Hepatocyte (in vitro differentiated cells): ENCODE data around the gene SH3PXD2B.

Experiments used
- EZH2 ChIP-seq: fragments of 200-600 bp; sonication (generic); IDR thresholded peaks from 2 replicates; pipeline ENCODE4 v1.6.1; 2016; ENCODE audit warnings: antibody characterized with exemption, mild to moderate bottlenecking, borderline replicate concordance
- TF ChIP-seq, protein P1 (sequence below): fragments of 200-600 bp; sonication (generic); IDR thresholded peaks from 2 replicates; pipeline ENCODE4 v1.5.1; 2016; ENCODE audit warnings: antibody characterized with exemption, mild to moderate bottlenecking; ENCODE audit not compliant: poor library complexity

DNA sequence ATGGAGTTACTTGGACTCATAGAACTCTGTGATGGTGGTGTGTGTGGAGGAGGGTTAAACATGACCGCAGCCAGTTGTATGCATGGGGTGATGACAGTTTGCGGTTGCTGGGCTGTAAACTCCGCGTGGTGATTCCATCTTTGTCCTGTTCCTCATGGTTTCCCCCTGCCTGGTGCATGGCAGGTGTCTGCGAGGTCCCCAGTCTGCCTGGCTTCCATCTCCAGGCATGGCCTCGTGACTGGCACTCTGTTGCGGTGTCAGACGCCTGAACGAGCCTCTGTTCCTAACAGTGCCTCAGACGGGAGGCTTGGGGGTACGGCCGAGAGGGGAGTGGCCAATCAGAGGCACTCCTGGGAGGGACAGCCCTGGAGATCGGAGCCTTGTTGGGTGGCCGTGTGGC is 33.9 kb upstream of the SH3PXD2B start:
- TF ChIP-seq, protein P1, sequence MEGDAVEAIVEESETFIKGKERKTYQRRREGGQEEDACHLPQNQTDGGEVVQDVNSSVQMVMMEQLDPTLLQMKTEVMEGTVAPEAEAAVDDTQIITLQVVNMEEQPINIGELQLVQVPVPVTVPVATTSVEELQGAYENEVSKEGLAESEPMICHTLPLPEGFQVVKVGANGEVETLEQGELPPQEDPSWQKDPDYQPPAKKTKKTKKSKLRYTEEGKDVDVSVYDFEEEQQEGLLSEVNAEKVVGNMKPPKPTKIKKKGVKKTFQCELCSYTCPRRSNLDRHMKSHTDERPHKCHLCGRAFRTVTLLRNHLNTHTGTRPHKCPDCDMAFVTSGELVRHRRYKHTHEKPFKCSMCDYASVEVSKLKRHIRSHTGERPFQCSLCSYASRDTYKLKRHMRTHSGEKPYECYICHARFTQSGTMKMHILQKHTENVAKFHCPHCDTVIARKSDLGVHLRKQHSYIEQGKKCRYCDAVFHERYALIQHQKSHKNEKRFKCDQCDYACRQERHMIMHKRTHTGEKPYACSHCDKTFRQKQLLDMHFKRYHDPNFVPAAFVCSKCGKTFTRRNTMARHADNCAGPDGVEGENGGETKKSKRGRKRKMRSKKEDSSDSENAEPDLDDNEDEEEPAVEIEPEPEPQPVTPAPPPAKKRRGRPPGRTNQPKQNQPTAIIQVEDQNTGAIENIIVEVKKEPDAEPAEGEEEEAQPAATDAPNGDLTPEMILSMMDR, result no peak
- no peak for TF ChIP-seq EZH2
